HepG2 (cell line): ENCODE results near the gene SH3PXD2A. TPM values are rescaled to one million over a fixed set of nuclear protein-coding genes. Genes with fewer than 3 reads are reported as not detected.

Experiments used
- CENPT ChIP-seq: sonication (generic); formaldehyde crosslinking; IDR thresholded peaks from 2 replicates; pipeline ENCODE4 v1.8.0; 2022; ENCODE audit warnings: low read depth, mild to moderate bottlenecking, moderate library complexity, missing genetic modification reagents
- ELF4 ChIP-seq: sonication (generic); formaldehyde crosslinking; IDR thresholded peaks from 2 replicates; pipeline ENCODE4 v1.5.0; 2020; ENCODE audit warnings: missing genetic modification reagents, mild to moderate bottlenecking, moderate library complexity, borderline replicate concordance
- FOXK2 ChIP-seq: fragments of 450-650 bp; IDR thresholded peaks from 2 replicates; pipeline ENCODE4 v1.6.1; 2016
- FOXM1 ChIP-seq: sonication (generic); formaldehyde crosslinking; IDR thresholded peaks from 2 replicates; pipeline ENCODE4 v1.5.0; 2020; ENCODE audit warnings: missing genetic modification reagents
- GPN1 ChIP-seq: sonication (generic); formaldehyde crosslinking; IDR thresholded peaks from 2 replicates; pipeline ENCODE4 v1.5.1; 2020; ENCODE audit warnings: missing genetic modification reagents, borderline replicate concordance
- HOXA5 ChIP-seq: sonication (generic); formaldehyde crosslinking; IDR thresholded peaks from 2 replicates; pipeline ENCODE4 v1.4.0; 2020; ENCODE audit warnings: missing genetic modification reagents
- MAF1 ChIP-seq: sonication (generic); formaldehyde crosslinking; IDR thresholded peaks from 2 replicates; pipeline ENCODE4 v1.5.0; 2020; ENCODE audit warnings: missing genetic modification reagents, borderline replicate concordance
- PAF1 ChIP-seq: IDR thresholded peaks from 2 replicates; pipeline ENCODE4 v1.6.1; 2016; ENCODE audit warnings: missing genetic modification reagents, missing compliant biosample characterization
- PTBP1 ChIP-seq: fragments of 200-400 bp; formaldehyde crosslinking; IDR thresholded peaks from 2 replicates; pipeline ENCODE4 v1.6.1; 2018; ENCODE audit warnings: low read length, low read depth; ENCODE audit not compliant: poor library complexity, severe bottlenecking
- RCOR2 ChIP-seq: IDR thresholded peaks from 2 replicates; pipeline ENCODE4 v1.6.1; 2016; ENCODE audit warnings: missing biosample characterization, missing genetic modification reagents
- SAFB2 ChIP-seq: sonication (generic); formaldehyde crosslinking; IDR thresholded peaks from 2 replicates; pipeline ENCODE4 v1.5.1; 2020; ENCODE audit warnings: missing genetic modification reagents, low read depth, mild to moderate bottlenecking, borderline replicate concordance
- SALL1 ChIP-seq: sonication (generic); formaldehyde crosslinking; IDR thresholded peaks from 2 replicates; pipeline ENCODE4 v1.8.0; 2022; ENCODE audit warnings: mild to moderate bottlenecking, missing genetic modification reagents
- SRF ChIP-seq: IDR thresholded peaks from 2 replicates; pipeline ENCODE4 v1.6.1; 2011; ENCODE audit warnings: mild to moderate bottlenecking, low read depth, low read length, moderate library complexity
- TEAD2 ChIP-seq: sonication (generic); formaldehyde crosslinking; IDR thresholded peaks from 2 replicates; pipeline ENCODE4 v1.9.0; 2021; ENCODE audit warnings: missing genetic modification reagents
- ZMYM3 ChIP-seq: sonication (generic); formaldehyde crosslinking; IDR thresholded peaks from 2 replicates; pipeline ENCODE4 v1.5.1; 2020; ENCODE audit warnings: mild to moderate bottlenecking, missing genetic modification reagents
- ZNF44 ChIP-seq: sonication (generic); formaldehyde crosslinking; IDR thresholded peaks from 2 replicates; pipeline ENCODE4 v1.5.1; 2020; ENCODE audit warnings: mild to moderate bottlenecking, missing genetic modification reagents
- ZNF441 ChIP-seq: sonication (generic); formaldehyde crosslinking; IDR thresholded peaks from 2 replicates; pipeline ENCODE4 v1.7.0; 2021; ENCODE audit warnings: missing genetic modification reagents, borderline replicate concordance
- ZNF660 ChIP-seq: sonication (generic); formaldehyde crosslinking; IDR thresholded peaks from 2 replicates; pipeline ENCODE4 v1.5.1; 2020; ENCODE audit warnings: mild to moderate bottlenecking, low read depth, missing genetic modification reagents, borderline replicate concordance
- ZNF709 ChIP-seq: sonication (generic); formaldehyde crosslinking; IDR thresholded peaks from 2 replicates; pipeline ENCODE4 v1.5.0; 2020; ENCODE audit warnings: mild to moderate bottlenecking, missing genetic modification reagents
- ZSCAN20 ChIP-seq: sonication (generic); formaldehyde crosslinking; IDR thresholded peaks from 2 replicates; pipeline ENCODE4 v1.4.0; 2020; ENCODE audit warnings: missing genetic modification reagents, mild to moderate bottlenecking, borderline replicate concordance
- ZSCAN21 ChIP-seq: sonication (generic); formaldehyde crosslinking; IDR thresholded peaks from 2 replicates; pipeline ENCODE4 v1.8.0; 2022; ENCODE audit warnings: mild to moderate bottlenecking, missing genetic modification reagents, moderate library complexity, borderline replicate concordance
- polyA plus RNA-seq, 8 experiments: library from polyadenylated mRNA; depleted of rRNA in 3 of 8; stranded (reverse) in 7 of 8; unstranded in 1 of 8; fragments of >200 nt; fragmentation: Illumina TruSeq in 4 of 8; extraction: Trizol in 4 of 8; gene quantifications; 2 replicates each; pipeline versions ENCODE4 v1.2.1 to v1.2.3, GENCODE V29; 2011 to 2016; ENCODE audit warnings: low read depth in 4 of 8, missing spikeins in 1 of 8, mixed read lengths in 1 of 8; ENCODE audit not compliant: insufficient read depth in 1 of 8
- total RNA-seq, 5 experiments: library from RNA; depleted of rRNA; stranded (reverse); fragments of >200 nt; fragmentation: Illumina TruSeq; extraction: Trizol; gene quantifications; 2 replicates each; pipeline ENCODE4 v1.2.3, GENCODE V29; 2016; ENCODE audit warnings: low read depth in 1 of 5
- TF ChIP-seq, protein P1 (sequence below): sonication (generic); formaldehyde crosslinking; IDR thresholded peaks from 2 replicates; pipeline ENCODE4 v1.5.0; 2020; ENCODE audit warnings: mild to moderate bottlenecking, missing genetic modification reagents
- TF ChIP-seq, protein P2 (sequence below): sonication (generic); formaldehyde crosslinking; IDR thresholded peaks from 2 replicates; pipeline ENCODE4 v1.8.0; 2022; ENCODE audit warnings: low read depth, missing genetic modification reagents
- TF ChIP-seq, protein P3 (sequence below): sonication (generic); formaldehyde crosslinking; IDR thresholded peaks from 2 replicates; pipeline ENCODE4 v1.5.0; 2020; ENCODE audit warnings: missing genetic modification reagents
- TF ChIP-seq, protein P4 (sequence below): IDR thresholded peaks from 2 replicates; pipeline ENCODE4 v1.6.1; 2016; ENCODE audit warnings: missing compliant biosample characterization, missing genetic modification reagents, borderline replicate concordance

SH3PXD2A gene
- total and polyA plus RNA-seq, 2 of the 13 experiments (the other 11 are each of a cell fraction or from before 2014, with no cell fraction given): 11.1 to 11.3 TPM

DNA sequence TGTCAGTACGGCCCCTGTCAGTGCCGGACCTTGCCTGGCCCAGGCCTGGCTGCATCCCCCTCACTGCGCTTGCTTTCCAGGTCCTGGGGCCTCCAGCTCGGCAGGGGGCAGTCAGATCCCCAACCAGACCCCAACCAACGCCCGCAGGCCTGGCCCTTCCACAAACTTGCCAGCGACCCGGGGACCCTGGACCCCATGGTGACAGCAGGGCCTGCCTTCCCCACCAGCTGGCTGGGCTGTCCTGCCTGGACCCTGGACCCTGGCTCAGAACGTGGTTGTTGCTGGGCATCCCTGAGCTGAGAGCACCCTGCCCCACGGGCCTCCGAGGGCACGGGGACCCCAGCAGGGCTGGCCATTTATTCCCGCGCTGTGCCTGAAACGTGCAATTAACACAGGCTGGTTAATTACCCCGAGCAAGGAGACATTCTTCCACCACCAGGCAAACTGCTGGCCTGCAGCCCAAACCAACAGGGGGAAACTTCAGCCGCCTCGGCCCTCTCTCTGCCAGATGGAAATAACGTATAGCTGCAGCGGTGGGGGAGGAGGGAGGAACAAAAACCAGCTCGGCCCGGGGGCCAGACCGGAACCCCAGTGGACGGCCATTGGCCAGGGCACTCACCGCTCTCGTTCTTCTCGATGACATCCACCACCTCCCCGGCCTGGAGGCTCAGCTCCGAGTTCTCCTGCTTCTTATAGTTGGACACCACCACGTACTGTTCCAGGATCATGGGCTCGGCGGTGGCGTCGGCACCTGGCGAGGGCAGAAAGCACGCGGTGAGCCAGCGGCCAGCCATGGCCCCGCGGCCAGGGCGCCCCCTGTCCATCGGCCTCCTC, 194.8 kb downstream of the SH3PXD2A start (continued):
- no peak for TF ChIP-seq ZNF660
- 0 out of 2 replicates have a peak, but pooled peaks have one; percentile 37 for TF ChIP-seq ZNF44 (CRISPR knock-in tag)
- TF ChIP-seq, protein P1, sequence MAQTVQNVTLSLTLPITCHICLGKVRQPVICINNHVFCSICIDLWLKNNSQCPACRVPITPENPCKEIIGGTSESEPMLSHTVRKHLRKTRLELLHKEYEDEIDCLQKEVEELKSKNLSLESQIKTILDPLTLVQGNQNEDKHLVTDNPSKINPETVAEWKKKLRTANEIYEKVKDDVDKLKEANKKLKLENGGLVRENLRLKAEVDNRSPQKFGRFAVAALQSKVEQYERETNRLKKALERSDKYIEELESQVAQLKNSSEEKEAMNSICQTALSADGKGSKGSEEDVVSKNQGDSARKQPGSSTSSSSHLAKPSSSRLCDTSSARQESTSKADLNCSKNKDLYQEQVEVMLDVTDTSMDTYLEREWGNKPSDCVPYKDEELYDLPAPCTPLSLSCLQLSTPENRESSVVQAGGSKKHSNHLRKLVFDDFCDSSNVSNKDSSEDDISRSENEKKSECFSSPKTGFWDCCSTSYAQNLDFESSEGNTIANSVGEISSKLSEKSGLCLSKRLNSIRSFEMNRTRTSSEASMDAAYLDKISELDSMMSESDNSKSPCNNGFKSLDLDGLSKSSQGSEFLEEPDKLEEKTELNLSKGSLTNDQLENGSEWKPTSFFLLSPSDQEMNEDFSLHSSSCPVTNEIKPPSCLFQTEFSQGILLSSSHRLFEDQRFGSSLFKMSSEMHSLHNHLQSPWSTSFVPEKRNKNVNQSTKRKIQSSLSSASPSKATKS: no peak
- TF ChIP-seq SALL1 (CRISPR knock-in tag): peak; percentile 78
- no peak for TF ChIP-seq ELF4
- TF ChIP-seq SAFB2: peak; percentile 10; the same call in 1 of the 2 replicates
- TF ChIP-seq, protein P2, sequence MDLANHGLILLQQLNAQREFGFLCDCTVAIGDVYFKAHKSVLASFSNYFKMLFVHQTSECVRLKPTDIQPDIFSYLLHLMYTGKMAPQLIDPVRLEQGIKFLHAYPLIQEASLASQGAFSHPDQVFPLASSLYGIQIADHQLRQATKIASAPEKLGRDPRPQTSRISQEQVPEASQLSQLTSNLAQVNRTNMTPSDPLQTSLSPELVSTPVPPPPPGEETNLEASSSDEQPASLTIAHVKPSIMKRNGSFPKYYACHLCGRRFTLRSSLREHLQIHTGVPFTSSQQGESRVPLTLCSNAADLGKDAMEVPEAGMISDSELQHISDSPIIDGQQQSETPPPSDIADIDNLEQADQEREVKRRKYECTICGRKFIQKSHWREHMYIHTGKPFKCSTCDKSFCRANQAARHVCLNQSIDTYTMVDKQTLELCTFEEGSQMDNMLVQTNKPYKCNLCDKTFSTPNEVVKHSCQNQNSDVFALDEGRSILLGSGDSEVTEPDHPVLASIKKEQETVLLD (CRISPR knock-in tag): no peak; the same call in 1 of the 2 replicates
- no peak for TF ChIP-seq CENPT (CRISPR knock-in tag)
- TF ChIP-seq ZMYM3 (CRISPR knock-in tag): no peak; the same call in 1 of the 2 replicates
- no peak for TF ChIP-seq ZNF441 (CRISPR knock-in tag)
- 0 out of 2 replicates have a peak, but pooled peaks have one; percentile 15 for TF ChIP-seq FOXK2
- 0 out of 2 replicates have a peak, but pooled peaks have one; percentile 76 for TF ChIP-seq ZSCAN20 (CRISPR knock-in tag)
- TF ChIP-seq, protein P3, sequence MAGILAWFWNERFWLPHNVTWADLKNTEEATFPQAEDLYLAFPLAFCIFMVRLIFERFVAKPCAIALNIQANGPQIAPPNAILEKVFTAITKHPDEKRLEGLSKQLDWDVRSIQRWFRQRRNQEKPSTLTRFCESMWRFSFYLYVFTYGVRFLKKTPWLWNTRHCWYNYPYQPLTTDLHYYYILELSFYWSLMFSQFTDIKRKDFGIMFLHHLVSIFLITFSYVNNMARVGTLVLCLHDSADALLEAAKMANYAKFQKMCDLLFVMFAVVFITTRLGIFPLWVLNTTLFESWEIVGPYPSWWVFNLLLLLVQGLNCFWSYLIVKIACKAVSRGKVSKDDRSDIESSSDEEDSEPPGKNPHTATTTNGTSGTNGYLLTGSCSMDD (CRISPR knock-in tag): no peak
- TF ChIP-seq ZNF709 (CRISPR knock-in tag): no peak
- TF ChIP-seq GPN1 (CRISPR knock-in tag): no peak
- 0 out of 2 replicates have a peak, but pooled peaks have one; percentile 25 for TF ChIP-seq MAF1 (CRISPR knock-in tag)
- TF ChIP-seq PTBP1: no peak
- TF ChIP-seq TEAD2 (CRISPR knock-in tag): 0 out of 2 replicates have a peak, but pooled peaks have one; percentile 24
- no peak for TF ChIP-seq RCOR2
- TF ChIP-seq HOXA5: no peak; the same call in 1 of the 2 replicates
- TF ChIP-seq, protein P4, sequence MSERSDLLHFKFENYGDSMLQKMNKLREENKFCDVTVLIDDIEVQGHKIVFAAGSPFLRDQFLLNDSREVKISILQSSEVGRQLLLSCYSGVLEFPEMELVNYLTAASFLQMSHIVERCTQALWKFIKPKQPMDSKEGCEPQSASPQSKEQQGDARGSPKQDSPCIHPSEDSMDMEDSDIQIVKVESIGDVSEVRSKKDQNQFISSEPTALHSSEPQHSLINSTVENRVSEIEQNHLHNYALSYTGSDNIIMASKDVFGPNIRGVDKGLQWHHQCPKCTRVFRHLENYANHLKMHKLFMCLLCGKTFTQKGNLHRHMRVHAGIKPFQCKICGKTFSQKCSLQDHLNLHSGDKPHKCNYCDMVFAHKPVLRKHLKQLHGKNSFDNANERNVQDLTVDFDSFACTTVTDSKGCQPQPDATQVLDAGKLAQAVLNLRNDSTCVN (CRISPR knock-in tag): no peak
- TF ChIP-seq PAF1 (CRISPR knock-in tag): no peak
- TF ChIP-seq FOXM1: no peak
- peak; percentile 77 for TF ChIP-seq ZSCAN21 (CRISPR knock-in tag)
- TF ChIP-seq SRF: no peak
